ENCODE data around the gene TBC1D1.

The TBC1D1 gene

GRCh38 chr4:38188136-38188535 is 297.3 kb downstream of the TBC1D1 start:
- H3K9ac ChIP-seq (ENCODE audit: low read depth, low read length), result no peak overlapping the region
- H3K4me1 ChIP-seq (ENCODE audit: control insufficient read depth, insufficient read depth, low read length), result no peaks in the 10 kb centered on the region
- no peaks in the 10 kb centered on the region for H3K9me3 ChIP-seq (ENCODE audit: control insufficient read depth, insufficient read depth, low read length)
- H3K36me3 ChIP-seq (ENCODE audit: control insufficient read depth, insufficient read depth, low read length), result no peaks in the 10 kb centered on the region
- no peaks in the 10 kb centered on the region for H3K27me3 ChIP-seq (ENCODE audit: control insufficient read depth, insufficient read depth, low read length)
- H3K4me3 ChIP-seq (ENCODE audit: low read depth, low read length), result no peak overlapping the region

DNA sequence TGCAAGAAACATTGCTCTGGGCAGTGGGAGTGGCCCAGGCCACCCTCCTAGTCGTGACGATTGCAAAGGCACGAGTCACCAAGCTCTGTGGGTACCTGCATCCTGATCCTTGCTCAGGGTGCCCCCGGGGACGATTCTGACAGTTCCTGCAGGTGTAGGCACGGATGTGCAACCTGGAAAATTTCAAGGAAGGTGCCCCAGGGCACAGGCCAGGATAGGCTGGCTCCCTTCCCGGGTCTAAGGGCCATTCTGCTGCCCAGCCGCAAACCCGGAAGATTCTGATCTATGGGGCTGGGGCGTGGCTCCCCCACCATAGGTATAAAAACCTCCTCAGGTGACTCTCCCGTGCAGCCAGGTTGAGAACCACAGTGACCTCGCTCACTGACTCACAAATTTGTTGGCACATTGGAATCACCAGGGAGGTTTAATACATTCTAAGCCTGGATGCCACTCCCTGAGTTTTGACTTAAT is 297.8 kb downstream of the TBC1D1 start:
- Histone ChIP-seq H3K9me3 (ENCODE audit: control insufficient read depth, insufficient read depth, low read length) (no peaks in the 10 kb centered on the region), H3K36me3 (ENCODE audit: control insufficient read depth, insufficient read depth, low read length) (no peaks in the 10 kb centered on the region), H3K4me3 (ENCODE audit: low read depth, low read length) (no peak overlapping the region), H3K4me1 (ENCODE audit: control insufficient read depth, insufficient read depth, low read length) (no peaks in the 10 kb centered on the region), H3K9ac (ENCODE audit: low read depth, low read length) (no peak overlapping the region), H3K27me3 (ENCODE audit: control insufficient read depth, insufficient read depth, low read length) (no peaks in the 10 kb centered on the region)

Data from iPS-15b (cell line).